Measurements from ENCODE around the gene CARD10. TPM values are rescaled to one million over a fixed set of nuclear protein-coding genes. Genes with fewer than 3 reads are reported as not detected.
A peak's percentile ranks its signal among the peaks of the same experiment; 100 is the strongest.

CARD10 gene
- total RNA-seq, 1 experiment from 2014 or later = 17.7 TPM

- H3K4me1 Mint-ChIP-seq = peaks cover 33 to 68% of the 10 kb centered on the region in 2 experiments
- H3K4me2 ChIP-seq (ENCODE audit: insufficient read depth, insufficient read length, low read length) = peak overlapping the region; percentile 51
Observed at GRCh38 chr22:37485395-37486223, 33.6 kb downstream of the CARD10 start.

More at GRCh38 chr22:37485395-37486223, 33.6 kb downstream of the CARD10 start:
- Mint-ChIP-seq H3K9me3 (no peaks in the 10 kb centered on the region), H3K4me3 (peak overlapping the region in 1 of 2 experiments; percentile 6; a peak in 1 of 5 replicates), H3K27me3 (ENCODE audit: low read depth) (peaks cover 21% of the 10 kb centered on the region), H3K36me3 (ENCODE audit: insufficient read depth in 1 of 3, low read depth in 3 of 3) (peaks cover 0 to 11% (median 7%) of the 10 kb centered on the region in 3 experiments; a peak in 4 of 7 replicates), H3K27ac (no peak overlapping the region)
- Histone ChIP-seq H3K27me3 (ENCODE audit: insufficient read depth, low read length) (no peaks in the 10 kb centered on the region), H2BK15ac (ENCODE audit: low read depth, low read length) (no peak overlapping the region), H3T11ph (ENCODE audit: low read length) (no peak overlapping the region), H3K14ac (ENCODE audit: insufficient read depth, low read length) (no peak overlapping the region), H4K8ac (replicated peaks; ENCODE audit: insufficient read length, low read depth, low read length) (no peak overlapping the region), H3K56ac (ENCODE audit: insufficient read length, low read depth, low read length) (no peak overlapping the region), H3K9ac (ENCODE audit: extremely low read depth, insufficient read length, low read length) (no peak overlapping the region), H2AFZ (ENCODE audit: low read length) (no peak overlapping the region), H4K20me1 (ENCODE audit: control insufficient read depth, insufficient read depth, insufficient read length) (no peaks in the 10 kb centered on the region), H3K79me1 (ENCODE audit: insufficient read depth, low read depth, low read length, poor library complexity, severe bottlenecking) (no peaks in the 10 kb centered on the region), H3K4ac (ENCODE audit: low read depth, low read length) (no peak overlapping the region), H3K18ac (ENCODE audit: insufficient read length, low read depth, low read length) (no peak overlapping the region), H2BK20ac (ENCODE audit: low read depth, low read length, poor library complexity, severe bottlenecking) (no peak overlapping the region), H4K5ac (ENCODE audit: insufficient read length, low read depth, low read length) (no peak overlapping the region), H3K9me3 (ENCODE audit: control insufficient read depth, low read depth, low read length) (no peaks in the 10 kb centered on the region), H3K27ac (ENCODE audit: insufficient read length, low read depth, low read length) (no peak overlapping the region), H4K91ac (ENCODE audit: insufficient read length, low read depth, low read length) (no peak overlapping the region), H3K4me1 (ENCODE audit: insufficient read depth, low read length) (peaks cover 20% of the 10 kb centered on the region; the same call in 1 of the 2 replicates), H2BK12ac (ENCODE audit: insufficient read length, low read depth, low read length) (no peak overlapping the region), H3K23ac (ENCODE audit: insufficient read length, low read depth, low read length) (no peak overlapping the region), H2BK120ac (ENCODE audit: low read depth, low read length, poor library complexity, severe bottlenecking) (no peak overlapping the region), H2BK5ac (ENCODE audit: insufficient read length, low read length) (no peak overlapping the region), H3K23me2 (ENCODE audit: insufficient read length, low read depth, low read length, poor library complexity, severe bottlenecking) (peaks cover 4% of the 10 kb centered on the region), H3K79me2 (ENCODE audit: insufficient read depth, low read length) (no peaks in the 10 kb centered on the region), H2AK5ac (ENCODE audit: insufficient read length, low read length) (no peak overlapping the region)
- TF ChIP-seq CTCF (conservative IDR thresholded peaks at IDR 0.05) = no peak
- no CpG with 5 or more reads among the region's 26 CpGs for WGBS (ENCODE audit: extremely low coverage, insufficient read length, low lambda C conversion rate)
- DNase-seq = no peak
